Measurements from ENCODE around the gene IKZF4.
"Not testable (repeated sequence)": the region's sequence is repeated elsewhere in the genome, so short reads cannot be mapped to it uniquely, and the experiment has no call there.

The IKZF4 gene

DNA sequence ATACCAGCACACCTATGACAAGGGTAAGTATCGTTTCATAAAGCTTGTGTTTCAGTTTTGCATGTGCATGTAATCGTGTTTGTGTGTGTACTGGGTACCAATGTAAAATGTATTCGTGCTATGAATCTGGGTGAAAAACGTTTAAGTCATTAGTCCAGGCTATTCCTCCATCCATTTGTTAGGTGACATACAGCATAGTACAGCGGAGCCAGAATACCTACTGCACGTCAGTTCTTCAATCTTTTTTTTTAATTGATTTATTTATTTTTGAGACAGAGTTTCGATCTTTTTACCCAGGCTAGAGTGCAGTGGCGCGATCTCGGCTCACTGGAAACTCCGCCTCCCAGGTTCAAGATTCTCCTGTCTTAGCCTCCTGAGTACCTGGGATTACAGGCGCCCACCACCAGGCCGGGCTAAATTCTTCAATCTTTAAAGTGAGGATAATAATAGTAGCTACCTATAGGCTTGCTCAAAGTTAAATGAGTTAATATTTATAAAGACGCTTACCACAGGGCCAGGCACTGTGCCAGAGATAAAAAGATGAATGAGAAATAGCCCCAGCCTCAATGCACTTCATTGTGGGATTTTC, 20.2 kb downstream of the IKZF4 start:
- DNase-seq: peak in 1 of 3 donors; percentile 7

DNA sequence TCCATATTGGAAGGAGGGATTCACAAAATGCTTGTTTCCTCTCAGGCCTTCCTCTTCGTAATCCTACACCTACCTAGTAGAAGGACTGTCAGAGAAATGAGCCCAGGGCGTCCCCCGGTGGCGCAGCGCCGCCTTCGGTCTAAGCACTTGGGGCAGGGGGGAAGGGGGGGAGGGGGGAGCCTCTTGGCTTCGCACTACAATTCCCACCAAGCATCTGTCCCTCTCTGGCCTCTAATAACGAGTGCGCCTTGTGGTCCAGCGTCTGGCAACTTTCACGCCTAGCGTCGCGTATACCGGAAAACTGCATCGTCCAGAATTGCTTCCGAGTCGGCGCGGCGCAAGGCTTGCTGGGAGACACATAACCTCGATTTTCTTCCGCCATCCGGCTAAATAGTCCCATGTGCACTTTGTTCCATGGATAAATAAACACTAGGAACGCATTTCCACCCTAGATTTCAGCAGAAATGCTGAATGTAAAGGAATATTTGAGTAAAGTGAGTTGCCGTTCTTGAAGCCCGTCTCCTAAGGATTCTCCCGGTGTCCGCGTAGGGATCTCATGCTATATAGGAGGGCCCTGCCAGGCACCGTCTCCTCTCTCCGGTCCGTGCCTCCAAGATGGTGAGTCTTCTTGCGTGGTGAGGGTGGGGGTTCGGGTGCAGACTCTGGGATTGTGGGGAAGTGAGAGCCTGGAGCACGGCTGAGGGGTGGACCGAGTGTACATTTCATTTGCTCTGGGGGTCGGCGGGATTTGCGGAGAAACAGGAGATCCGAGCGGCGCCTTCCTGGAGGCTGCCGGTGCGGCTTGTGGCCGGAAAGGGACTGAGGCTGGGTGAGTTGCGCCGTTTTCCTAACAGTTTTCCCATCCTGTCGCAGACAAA, 20.9 kb downstream of the IKZF4 start, which contains the start of gene RPS26:
Gene RPS26 (plus strand): TSS at position 367 of the 878 bp plus-strand sequence. CDS start 249 bp downstream, at position 616.
- DNase-seq: peak; percentile 95 to 98 (median 97)

DNA sequence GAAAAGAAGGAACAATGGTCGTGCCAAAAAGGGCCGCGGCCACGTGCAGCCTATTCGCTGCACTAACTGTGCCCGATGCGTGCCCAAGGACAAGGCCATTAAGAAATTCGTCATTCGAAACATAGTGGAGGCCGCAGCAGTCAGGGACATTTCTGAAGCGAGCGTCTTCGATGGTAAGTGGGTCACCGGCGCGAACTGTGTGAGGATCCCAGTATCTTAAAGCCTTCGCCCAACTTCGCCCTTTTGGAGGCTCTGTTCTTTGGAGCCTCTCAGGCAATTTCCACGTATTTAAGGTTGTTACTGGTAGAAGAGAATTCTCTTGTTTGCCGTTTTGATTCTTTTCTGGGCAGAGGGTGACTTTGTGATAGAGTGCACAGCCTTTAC, 21.6 kb downstream of the IKZF4 start:
- peak in 1 of 3 donors; percentile 15 for DNase-seq

DNA sequence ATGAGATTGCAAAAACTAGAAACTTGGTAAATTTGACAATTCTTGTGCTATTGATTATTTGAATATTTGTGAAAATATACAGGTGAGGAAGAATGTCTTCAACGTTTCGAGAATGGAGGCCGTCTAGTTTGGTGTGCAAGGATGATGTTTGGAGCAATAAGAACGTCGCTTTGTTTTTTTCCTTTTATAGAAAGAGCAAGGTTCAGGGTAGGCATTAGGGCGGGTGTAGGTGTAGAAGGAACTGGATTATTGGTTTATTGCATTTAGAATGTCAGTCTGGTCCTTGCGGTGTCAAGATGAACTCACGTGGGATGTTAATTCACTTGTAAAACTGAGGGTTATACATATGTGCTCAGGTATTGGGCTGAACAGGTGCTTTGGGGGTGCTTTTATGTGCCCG, 22.0 kb downstream of the IKZF4 start:
- DNase-seq: peak in 1 of 3 donors; percentile 15

DNA sequence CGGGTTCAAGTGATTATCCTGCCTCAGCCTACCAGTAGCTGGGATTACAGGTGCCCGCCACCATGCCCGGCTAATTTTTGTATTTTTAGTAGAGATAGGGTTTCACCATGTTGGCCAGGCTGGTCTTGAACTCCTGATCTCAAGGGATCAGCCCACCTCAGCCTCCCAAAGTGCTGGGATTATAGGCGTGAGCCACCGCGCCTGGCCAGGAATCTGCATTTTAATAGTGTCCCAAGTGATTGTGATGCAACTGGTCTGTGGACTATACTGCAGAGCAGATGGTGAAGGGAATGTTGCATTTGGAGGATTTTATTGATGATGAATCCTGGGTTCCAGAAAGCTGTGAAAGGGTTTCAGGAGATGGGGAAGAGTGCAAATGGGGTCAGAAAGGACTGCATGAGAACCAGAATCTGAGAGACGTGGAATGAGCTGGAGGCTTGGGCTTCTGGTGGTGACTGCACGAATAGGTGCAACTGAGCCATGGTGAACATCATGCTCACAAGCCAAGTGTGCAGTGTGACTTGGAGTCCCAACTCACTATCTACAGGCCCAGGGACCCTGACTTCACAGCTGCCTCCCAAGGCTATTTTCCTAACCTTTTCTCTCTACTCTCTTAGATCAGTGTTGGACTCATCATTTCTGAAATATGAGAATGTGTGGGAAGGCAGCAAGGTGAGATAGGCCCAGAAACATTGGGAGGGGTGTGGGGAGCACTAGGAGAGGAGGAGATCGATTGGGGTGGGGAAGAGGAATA, 25.4 kb downstream of the IKZF4 start:
- peak in 1 of 3 donors; percentile 5 for DNase-seq

DNA sequence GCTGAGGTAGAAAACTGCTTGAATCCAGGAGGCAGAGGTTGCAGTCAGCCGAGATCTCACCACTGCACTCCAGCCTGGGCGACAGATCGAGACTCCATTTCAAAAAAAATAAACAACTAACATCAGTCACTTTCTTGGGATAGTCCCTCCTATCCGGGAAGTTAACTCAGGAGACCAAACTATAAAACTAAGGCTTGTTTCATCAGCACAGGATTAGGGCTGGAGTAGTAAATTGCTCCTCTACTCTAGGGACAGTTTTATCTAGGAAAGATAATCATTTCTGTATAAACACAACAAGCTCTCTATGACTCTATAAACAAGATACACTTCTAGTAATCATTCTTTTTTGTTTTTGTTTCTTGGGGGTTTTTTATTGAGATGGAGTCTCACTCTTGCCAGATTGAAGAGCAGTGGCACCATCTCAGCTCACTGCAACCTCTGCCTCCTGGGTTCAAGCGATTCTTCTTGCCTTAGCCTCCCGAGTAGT, 32.6 kb downstream of the IKZF4 start:
- no peak for DNase-seq

DNA sequence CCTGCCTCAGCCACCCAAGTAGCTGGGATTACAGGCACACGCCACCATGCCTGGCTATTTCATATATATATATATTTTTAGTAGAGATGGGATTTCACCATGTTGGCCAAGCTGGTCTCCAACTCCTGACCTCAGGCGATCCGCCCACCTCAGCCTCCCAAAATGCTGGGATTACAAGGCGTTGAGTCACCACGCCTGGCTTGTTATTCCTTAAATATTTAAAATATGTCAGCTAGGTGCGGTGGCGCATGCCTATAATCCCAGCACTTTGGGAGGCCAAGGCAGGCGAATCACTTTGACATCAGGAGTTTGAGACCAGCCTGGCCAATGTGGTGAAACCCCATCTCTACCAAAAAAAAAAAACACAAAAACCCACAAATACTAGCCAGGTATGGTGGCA, 39.1 kb downstream of the IKZF4 start:
- DNase-seq: not testable (repeated sequence)

DNA sequence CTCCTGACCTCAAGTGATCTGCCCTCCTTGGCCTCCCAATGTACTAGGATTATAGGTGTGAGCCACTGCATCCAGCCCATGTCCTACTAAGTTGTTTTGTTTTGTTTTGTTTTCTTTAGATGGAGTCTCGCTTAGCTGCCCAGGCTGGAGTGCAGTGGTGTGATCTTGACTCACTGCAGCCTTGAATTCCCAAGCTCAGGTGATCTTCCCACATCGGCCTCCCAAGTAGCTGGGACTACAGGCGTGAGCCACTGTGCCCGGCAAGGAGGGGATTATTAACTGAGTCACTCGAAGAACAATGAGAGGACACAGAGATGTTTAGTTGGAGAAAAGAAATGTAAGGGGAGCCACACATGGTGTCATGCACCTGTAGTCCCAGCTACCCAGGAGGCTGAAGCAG, 41.1 kb downstream of the IKZF4 start:
- DNase-seq: no peak

DNA sequence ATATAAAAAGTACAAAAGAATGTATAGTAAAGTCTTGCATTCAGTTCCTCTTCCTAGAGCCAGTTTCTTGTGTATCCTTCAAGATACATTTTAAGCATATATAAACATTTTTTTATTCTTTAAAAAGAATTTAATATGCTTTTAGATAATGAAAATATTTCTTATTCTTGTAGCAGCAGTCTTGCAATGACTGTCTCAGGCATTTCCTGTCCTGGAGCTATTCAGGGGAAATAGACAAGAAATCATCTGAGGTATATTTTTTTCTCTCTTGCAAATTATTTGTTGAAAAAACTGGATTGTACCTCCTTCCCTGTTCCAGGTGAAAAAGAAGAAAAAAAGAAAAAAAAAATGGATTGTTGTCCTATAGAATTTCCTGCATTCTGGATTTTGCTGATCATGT, 42.2 kb downstream of the IKZF4 start:
- peak in 1 of 3 donors; percentile 8 for DNase-seq

DNA sequence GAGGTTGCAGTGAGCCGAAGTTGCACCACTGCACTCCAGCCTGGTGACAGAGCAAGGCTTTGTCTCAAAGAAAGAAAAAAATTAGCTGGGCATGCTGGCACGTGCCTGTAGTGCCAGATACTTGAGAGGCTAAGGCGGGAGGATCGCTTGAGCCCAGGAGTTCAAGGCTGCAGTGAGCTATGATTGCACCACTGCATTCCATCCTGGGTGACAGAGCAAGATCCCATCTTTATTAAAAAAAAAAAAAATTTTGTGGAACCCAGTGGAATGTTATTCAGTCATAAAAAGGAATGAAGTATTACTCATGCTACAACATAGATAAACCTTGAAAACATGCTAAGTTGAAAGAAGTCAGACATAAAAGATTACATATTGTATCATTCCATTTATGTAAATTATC, 50.8 kb downstream of the IKZF4 start:
- DNase-seq: no peak

DNA sequence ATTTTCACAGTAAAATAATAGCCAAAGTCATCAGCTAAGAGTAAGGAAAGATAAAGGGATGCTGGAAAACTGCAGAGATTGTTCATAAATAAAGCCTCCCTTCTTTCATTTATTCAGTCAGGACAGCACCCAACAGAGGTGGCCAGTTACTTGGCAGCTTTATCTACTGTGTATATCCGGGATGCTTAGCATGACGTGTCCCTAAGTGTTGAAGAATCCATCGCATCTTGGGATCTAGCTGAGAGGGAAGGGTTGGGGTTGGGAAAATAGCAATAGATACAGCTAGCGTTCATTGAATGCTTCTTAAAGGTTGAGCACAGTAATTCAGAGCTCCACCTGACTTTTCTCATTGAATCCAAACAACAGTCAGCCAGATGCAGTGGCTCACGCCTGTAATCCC, 53.6 kb downstream of the IKZF4 start:
- no peak for DNase-seq

DNA sequence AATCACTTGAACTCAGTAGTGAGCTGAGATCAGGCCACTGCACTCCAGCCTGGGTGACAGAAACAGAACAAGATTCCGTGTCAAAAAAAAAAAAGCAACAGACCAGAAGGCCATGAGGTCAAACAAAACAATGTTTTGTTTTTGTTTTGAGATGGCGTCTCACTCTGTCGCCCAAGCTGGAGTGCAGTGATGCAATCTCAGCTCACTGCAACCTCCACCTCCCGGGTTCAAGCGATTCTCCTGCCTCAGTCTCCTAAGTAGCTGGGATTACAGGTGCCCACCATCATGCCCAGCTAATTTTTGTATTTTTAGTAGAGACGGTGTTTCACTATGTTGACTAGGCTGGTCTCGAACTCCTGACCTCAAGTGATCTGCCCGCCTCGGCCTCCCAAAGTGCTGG, 57.1 kb downstream of the IKZF4 start:
- not testable (repeated sequence) for DNase-seq

DNA sequence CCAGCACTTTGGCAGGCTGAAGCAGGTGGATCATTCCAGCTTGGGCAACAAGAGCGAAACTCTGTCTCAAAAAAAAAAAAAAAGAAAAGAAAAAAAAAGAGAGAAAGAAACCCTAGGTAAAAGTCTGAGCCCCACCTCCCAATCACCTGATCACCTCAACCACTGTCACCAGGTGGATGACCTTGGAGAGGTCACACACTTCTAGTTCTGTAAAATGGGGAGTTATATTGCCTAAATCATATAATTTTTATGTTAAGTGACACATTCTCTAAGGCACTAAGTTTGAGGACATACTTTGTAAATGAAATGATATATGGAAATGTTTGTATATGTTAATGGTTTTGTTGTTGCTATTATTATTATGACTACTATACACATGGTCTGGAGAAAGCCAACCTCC, 57.6 kb downstream of the IKZF4 start:
- no peak for DNase-seq

DNA sequence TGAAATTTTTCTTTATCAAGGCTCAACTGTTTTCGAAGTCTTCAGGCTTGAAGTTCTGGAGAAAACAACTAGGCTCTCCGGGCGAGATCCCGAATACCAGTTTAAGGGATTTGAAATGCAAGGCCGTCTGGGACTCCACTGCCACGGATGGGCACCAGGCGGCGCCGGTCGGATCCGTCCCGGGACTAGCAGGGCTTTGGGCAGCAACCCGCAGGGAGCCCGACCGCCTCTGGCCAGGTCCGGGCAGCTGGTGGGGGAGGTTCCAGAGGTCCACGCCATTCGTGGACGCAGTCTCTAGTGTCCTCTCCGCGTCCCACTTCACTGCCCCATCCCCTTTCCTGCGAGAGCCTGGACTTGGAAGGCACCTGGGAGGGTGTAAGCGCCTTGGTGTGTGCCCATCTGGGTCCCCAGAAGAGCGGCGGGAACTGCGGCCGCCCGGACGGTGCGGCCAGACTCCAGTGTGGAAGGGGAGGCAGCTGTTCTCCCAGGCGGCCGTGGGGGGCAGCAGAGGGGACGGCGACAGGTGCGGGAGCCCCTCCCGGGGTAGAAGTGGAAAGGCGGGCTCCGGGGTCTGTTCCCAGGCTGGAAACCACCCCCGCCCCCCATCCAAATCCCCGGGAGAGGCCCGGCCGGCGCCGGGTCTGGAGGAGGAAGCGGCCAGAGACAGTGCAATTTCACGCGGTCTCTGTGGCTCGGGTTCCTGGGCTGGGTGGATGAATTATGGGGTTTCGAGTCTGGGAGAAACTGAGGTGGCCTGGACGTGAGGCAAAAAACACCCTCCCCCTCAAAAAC, 58.3 kb downstream of the IKZF4 start:
- peak; percentile 84 to 92 (median 88) for DNase-seq

DNA sequence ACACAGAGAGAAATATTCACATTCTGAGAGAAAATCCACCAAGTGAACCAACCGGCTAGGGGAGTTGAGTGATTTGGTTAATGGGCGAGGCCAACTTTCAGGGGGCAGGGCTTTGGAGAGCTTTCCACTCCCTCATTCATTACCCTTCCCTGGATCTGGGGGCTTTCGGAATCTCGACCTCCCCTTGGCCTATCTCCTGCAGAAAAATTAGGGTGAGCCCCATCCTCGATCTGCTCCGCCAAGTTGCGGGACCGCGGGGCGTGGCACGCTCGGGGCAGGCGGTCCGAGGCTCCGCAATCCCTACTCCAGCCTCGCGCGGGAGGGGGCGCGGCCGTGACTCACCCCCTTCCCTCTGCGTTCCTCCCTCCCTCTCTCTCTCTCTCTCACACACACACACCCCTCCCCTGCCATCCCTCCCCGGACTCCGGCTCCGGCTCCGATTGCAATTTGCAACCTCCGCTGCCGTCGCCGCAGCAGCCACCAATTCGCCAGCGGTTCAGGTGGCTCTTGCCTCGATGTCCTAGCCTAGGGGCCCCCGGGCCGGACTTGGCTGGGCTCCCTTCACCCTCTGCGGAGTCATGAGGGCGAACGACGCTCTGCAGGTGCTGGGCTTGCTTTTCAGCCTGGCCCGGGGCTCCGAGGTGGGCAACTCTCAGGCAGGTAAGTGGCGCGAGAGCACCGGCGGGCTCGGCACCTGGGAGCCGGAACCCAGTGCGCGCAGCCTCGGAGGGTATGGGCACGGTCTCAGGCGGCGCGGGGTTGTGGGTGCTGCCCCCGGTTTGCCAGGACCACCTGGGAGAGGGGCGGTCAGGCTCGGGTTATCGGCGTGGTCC, 59.1 kb downstream of the IKZF4 start, which contains the start of gene ERBB3:
Gene ERBB3 (plus strand): TSS at position 443 of the 833 bp plus-strand sequence. CDS start 136 bp downstream, at position 579.
- DNase-seq: peak; percentile 77 to 92 (median 80)

DNA sequence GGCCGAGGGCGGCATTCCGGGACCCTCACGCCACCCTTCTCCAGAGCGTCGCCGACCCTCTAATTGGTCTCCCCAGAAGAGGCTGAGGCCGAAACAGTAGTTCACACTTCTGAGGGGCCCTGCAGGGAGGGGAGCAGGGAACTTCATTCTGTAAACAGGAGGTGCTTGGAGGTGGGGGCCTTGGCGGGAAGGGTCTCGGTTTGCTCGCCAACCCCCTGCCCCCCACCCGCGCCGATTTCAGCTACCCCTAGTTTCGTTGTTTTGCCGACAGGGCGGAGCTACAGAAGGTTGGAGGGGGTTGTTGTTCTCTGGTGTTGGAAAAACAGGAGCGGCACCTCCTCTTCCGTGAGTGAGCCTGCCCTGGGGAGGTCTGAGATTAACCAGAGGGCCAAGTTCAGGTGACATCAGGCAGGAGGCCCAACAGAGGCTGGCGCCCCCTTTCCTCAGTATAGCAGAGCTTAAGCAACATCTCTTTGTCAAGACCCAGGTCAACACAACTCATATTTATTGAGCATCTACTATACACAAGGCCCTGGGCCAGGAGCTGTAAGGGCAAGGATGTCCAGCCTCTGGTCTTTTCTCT, 59.8 kb downstream of the IKZF4 start:
- DNase-seq: no peak

DNA sequence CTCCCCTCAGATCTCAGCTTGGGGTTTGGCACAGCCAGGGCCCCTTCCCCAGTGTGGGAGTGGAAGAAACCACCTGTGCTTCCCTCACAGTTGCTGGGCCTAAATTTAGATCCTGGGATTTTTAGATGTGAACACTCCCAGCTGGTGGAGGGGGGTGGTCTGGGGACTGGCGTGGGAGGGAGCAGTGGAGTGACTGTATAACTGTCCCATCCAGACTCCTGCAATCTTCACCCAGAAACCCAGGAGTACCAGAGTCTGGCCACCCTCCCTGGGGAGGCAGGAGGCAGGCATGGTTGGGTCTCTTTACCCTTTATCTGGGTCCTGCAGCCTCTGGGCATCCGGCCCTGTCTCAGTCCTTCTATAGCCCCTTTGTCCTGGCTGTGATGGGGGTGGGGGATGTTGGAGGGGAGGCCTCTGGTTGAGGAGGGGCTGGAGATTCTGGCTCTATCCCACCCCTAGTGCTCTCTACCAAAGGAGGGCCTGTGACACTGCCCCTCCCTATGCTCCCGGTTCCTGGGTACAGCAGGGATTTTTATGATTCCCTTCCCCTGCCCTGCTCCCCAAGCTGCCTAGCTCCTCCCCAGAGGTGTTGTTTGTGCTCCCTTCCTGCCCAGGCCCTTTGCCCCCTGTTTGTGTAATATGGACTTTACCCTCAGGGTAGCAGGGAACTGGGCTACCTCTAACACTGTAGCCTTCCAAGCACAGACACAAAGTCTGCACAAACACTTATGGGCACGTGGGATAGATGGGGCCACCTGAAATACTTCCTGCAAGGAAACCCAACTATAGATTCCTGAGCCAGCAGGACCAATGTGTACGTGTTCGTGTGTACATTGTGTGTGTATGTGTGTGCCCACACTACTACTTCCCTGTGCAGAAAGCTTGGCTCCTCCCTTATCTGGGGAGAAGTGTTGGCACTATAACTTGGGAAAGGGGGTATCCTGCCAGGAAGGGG, 60.8 kb downstream of the IKZF4 start:
- no peak for DNase-seq

DNA sequence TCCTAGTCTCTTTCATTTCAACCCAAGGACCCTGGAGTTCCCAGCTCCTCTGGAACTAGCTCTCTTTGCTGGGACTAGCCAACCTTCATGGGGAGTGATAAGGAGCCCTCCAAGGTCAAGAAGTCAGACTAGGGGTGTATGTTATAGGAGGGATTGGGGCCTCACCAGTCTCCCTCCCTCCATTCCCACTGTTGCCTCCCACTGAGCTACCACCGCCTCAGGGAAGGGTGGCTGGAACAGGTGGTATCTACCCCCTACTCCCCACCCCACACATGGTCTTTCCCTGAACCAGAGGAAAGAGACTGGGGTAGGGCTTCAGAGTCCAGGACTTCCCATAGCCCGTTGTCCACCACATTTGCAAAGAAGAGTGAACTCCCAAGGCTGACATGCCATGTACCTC, 61.5 kb downstream of the IKZF4 start:
- no peak for DNase-seq

DNA sequence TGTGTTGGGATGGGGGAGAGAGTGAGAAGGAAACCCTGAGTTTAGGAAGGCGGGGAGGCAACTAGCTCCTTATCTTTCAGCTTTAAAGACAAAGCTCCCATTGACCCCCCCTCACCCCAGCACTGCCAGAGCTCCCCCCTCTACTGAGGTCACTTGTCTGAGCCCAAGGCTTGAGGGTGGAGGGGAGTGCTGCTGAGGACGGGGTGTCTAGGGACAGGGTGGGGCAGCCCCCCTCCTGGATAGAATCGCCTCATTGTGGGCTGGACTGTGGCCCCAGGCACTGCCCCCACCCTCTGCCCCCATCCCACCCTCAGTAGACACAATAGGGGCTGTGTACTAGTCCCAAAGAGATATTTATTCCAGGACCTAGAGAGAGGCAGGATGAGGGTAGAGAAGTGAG, 62.1 kb downstream of the IKZF4 start:
- DNase-seq: no peak

Data from suppressor macrophage treated with lipopolysaccharide for 1 hour (primary cell).